Hepatocyte (in vitro differentiated cells): ENCODE data around the gene SEC23IP. TPM values are rescaled to one million over a fixed set of nuclear protein-coding genes. Genes with fewer than 3 reads are reported as not detected.

Source experiments
- DNase-seq: peaks from one replicate; pipeline ENCODE4 v3.0.0-alpha.2; 2016; ENCODE audit warnings: low spot score
- H2AFZ ChIP-seq: fragments of 200-600 bp; sonication (generic); 2 replicates; pipeline ENCODE4 v1.6.0; 2016; ENCODE audit warnings: antibody characterized with exemption, mild to moderate bottlenecking
- H3K27ac ChIP-seq: fragments of 200-600 bp; sonication (generic); 2 replicates; pipeline ENCODE4 v1.5.1; 2016; ENCODE audit warnings: mild to moderate bottlenecking
- H3K27me3 ChIP-seq: fragments of 200-600 bp; sonication (generic); 2 replicates; pipeline ENCODE4 v1.6.1; 2016
- H3K36me3 ChIP-seq: fragments of 200-600 bp; sonication (generic); replicated peaks from 2 replicates; pipeline ENCODE4 v1.5.1; 2016; ENCODE audit warnings: low read depth; ENCODE audit not compliant: insufficient read depth
- H3K4me1 ChIP-seq: fragments of 200-600 bp; sonication (generic); 2 replicates; pipeline ENCODE4 v1.5.1; 2016; ENCODE audit warnings: mild to moderate bottlenecking, moderate library complexity; ENCODE audit not compliant: insufficient read depth
- H3K4me2 ChIP-seq: fragments of 200-600 bp; sonication (generic); 2 replicates; pipeline ENCODE4 v1.6.0; 2016
- H3K4me3 ChIP-seq: fragments of 200-600 bp; sonication (generic); 2 replicates; pipeline ENCODE4 v1.5.1; 2016; ENCODE audit warnings: mild to moderate bottlenecking
- H3K79me2 ChIP-seq: fragments of 200-600 bp; sonication (generic); 2 replicates; pipeline ENCODE4 v1.6.0; 2017; ENCODE audit warnings: mild to moderate bottlenecking
- H3K9me2 ChIP-seq: fragments of 200-600 bp; sonication (generic); replicated peaks from 2 replicates; pipeline ENCODE4 v1.6.0; 2017; ENCODE audit warnings: mild to moderate bottlenecking; ENCODE audit not compliant: insufficient read depth
- H3K9me3 ChIP-seq: fragments of 200-600 bp; sonication (generic); 2 replicates; pipeline ENCODE4 v1.5.1; 2016; ENCODE audit warnings: low read depth, mild to moderate bottlenecking
- H4K20me1 ChIP-seq: fragments of 200-600 bp; sonication (generic); 2 replicates; pipeline ENCODE4 v1.6.0; 2016; ENCODE audit warnings: mild to moderate bottlenecking; ENCODE audit not compliant: insufficient read depth, poor library complexity, severe bottlenecking
- EZH2 ChIP-seq: fragments of 200-600 bp; sonication (generic); IDR thresholded peaks from 2 replicates; pipeline ENCODE4 v1.6.1; 2016; ENCODE audit warnings: antibody characterized with exemption, mild to moderate bottlenecking, borderline replicate concordance
- EZH2phosphoT487 ChIP-seq: fragments of 200-600 bp; sonication (generic); IDR thresholded peaks from one replicate; pipeline ENCODE4 v1.6.1; 2018; ENCODE audit warnings: antibody characterized with exemption, mild to moderate bottlenecking, low read depth, moderate library complexity; ENCODE audit not compliant: unreplicated experiment, severe bottlenecking
- WGBS: methylation state at CpG from one replicate; pipeline ENCODE4 v1.1.6; 2016; ENCODE audit warnings: low lambda C conversion rate; ENCODE audit errors: missing lambda C conversion rate; 5-methylcytosine and 5-hydroxymethylcytosine counted together
- polyA plus RNA-seq: library from polyadenylated mRNA; unstranded; fragments of >200 nt; fragmentation: Nextera tagmentation; extraction: Ambion mirVana; gene quantifications from 2 replicates; pipeline ENCODE4 v1.2.1, GENCODE V29; 2016
- total RNA-seq: library from RNA; depleted of rRNA; stranded (reverse); fragments of >200 nt; gene quantifications from 2 replicates; pipeline ENCODE4 v1.2.3, GENCODE V29; 2014
- TF ChIP-seq, protein P1 (sequence below): fragments of 200-600 bp; sonication (generic); IDR thresholded peaks from 2 replicates; pipeline ENCODE4 v1.5.1; 2016; ENCODE audit warnings: antibody characterized with exemption, mild to moderate bottlenecking; ENCODE audit not compliant: poor library complexity

Gene SEC23IP
- total and polyA plus RNA-seq, 2 experiments from 2014 or later: 27.4 to 39.9 TPM

DNA sequence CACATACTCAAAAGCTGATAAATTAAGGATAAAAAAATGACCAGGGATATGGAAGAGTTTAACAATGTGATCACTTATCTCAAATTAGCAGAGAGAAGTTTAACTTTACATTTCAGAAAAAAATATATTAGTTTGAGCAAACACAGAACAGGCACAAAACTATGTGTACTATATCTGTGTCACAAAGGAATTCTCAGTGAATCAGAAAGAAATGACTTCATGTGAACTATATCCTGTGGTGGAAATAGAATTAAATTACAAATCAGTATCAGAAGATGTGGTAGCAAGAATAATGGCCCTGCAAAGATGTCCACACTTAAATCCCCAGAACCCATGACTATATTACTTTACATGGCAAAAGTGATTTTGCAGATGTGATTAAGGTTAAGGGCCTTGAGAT, 70.3 kb downstream of the SEC23IP start:
- Histone ChIP-seq H3K9me2 (no peaks in the 10 kb centered on the region), H3K4me3 (no peak overlapping the region), H4K20me1 (no peaks in the 10 kb centered on the region), H3K9me3 (no peaks in the 10 kb centered on the region), H3K4me2 (no peak overlapping the region), H3K4me1 (no peaks in the 10 kb centered on the region), H3K27ac (no peak overlapping the region), H2AFZ (no peak overlapping the region), H3K36me3 (no peaks in the 10 kb centered on the region), H3K27me3 (no peaks in the 10 kb centered on the region), H3K79me2 (no peaks in the 10 kb centered on the region)
- no peak for DNase-seq
- TF ChIP-seq EZH2 (no peak), EZH2phosphoT487 (no peak)
- TF ChIP-seq, protein P1, sequence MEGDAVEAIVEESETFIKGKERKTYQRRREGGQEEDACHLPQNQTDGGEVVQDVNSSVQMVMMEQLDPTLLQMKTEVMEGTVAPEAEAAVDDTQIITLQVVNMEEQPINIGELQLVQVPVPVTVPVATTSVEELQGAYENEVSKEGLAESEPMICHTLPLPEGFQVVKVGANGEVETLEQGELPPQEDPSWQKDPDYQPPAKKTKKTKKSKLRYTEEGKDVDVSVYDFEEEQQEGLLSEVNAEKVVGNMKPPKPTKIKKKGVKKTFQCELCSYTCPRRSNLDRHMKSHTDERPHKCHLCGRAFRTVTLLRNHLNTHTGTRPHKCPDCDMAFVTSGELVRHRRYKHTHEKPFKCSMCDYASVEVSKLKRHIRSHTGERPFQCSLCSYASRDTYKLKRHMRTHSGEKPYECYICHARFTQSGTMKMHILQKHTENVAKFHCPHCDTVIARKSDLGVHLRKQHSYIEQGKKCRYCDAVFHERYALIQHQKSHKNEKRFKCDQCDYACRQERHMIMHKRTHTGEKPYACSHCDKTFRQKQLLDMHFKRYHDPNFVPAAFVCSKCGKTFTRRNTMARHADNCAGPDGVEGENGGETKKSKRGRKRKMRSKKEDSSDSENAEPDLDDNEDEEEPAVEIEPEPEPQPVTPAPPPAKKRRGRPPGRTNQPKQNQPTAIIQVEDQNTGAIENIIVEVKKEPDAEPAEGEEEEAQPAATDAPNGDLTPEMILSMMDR: no peak

DNA sequence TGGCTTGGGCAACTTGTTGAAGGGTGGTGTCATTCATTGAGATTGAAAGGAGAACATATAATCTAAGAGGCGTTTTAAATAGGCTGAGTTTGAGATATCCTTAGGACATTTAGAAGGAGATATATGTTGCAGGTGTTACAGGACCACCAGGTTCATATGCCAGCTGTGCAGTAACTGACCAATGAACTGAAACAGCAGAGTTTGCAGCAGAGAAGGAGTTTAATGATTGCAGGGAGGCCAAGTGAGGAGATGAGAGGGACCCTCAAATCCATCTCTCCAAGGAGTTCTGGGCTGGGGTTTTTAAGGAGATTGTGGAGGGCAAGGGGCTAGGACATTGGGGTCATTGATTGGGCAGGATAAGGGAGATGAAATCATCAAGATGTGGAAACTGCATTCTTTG, 74.5 kb downstream of the SEC23IP start:
- no peak overlapping the region for H3K4me3 ChIP-seq
- no peaks in the 10 kb centered on the region for H3K36me3 ChIP-seq
- TF ChIP-seq EZH2phosphoT487 (no peak), EZH2 (no peak)
- no peak overlapping the region for H3K27ac ChIP-seq
- H3K4me1 ChIP-seq: no peaks in the 10 kb centered on the region
- no peak overlapping the region for H3K4me2 ChIP-seq
- H3K27me3 ChIP-seq: no peaks in the 10 kb centered on the region
- no peaks in the 10 kb centered on the region for H3K9me2 ChIP-seq
- H3K79me2 ChIP-seq: no peaks in the 10 kb centered on the region
- no peaks in the 10 kb centered on the region for H3K9me3 ChIP-seq
- DNase-seq: no peak
- 88% methylated on average over 1 of the region's 1 CpG for WGBS
- no peak overlapping the region for H2AFZ ChIP-seq
- no peaks in the 10 kb centered on the region for H4K20me1 ChIP-seq

- Histone ChIP-seq H3K36me3 (no peaks in the 10 kb centered on the region), H3K9me2 (no peaks in the 10 kb centered on the region), H3K27me3 (no peaks in the 10 kb centered on the region), H3K4me2 (no peak overlapping the region), H3K79me2 (no peaks in the 10 kb centered on the region), H4K20me1 (no peaks in the 10 kb centered on the region), H3K9me3 (no peaks in the 10 kb centered on the region), H3K27ac (no peak overlapping the region), H3K4me3 (no peak overlapping the region), H2AFZ (no peak overlapping the region), H3K4me1 (no peaks in the 10 kb centered on the region)
- WGBS: 62% methylated on average over 1 of the region's 1 CpG
- DNase-seq: no peak
- TF ChIP-seq, protein P1: no peak
- TF ChIP-seq EZH2phosphoT487 (no peak), EZH2 (no peak)
Measured at GRCh38 chr10:119969609-119970008, 77.1 kb downstream of the SEC23IP start.

DNA sequence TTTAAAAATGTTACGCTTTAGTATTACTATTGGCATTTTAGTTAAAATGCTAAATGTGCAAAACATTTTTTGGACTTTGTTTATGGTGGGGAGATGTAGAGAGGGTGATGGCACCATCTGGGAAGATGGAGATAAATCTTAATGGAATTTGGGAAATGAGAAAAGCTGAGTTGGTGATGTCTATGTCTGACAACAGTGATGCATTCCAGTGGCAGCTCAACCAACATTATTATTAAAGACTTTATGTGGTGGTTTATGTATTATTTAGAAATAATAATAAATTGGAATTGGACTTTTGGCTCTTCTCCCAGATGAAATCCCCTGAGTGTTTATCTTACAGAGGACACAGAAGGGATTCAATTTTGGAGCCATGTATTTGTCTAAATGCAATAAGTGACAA, 77.6 kb downstream of the SEC23IP start:
- H3K79me2 ChIP-seq: no peaks in the 10 kb centered on the region
- WGBS: 91% methylated on average over 1 of the region's 1 CpG
- H3K4me3 ChIP-seq: no peak overlapping the region
- H3K4me2 ChIP-seq: no peak overlapping the region
- H4K20me1 ChIP-seq: no peaks in the 10 kb centered on the region
- DNase-seq: no peak
- H3K9me3 ChIP-seq: no peaks in the 10 kb centered on the region
- no peaks in the 10 kb centered on the region for H3K4me1 ChIP-seq
- no peaks in the 10 kb centered on the region for H3K27me3 ChIP-seq
- H3K9me2 ChIP-seq: no peaks in the 10 kb centered on the region
- H3K27ac ChIP-seq: no peak overlapping the region
- TF ChIP-seq, protein P1: no peak
- no peak for TF ChIP-seq EZH2phosphoT487
- TF ChIP-seq EZH2: no peak
- H2AFZ ChIP-seq: no peak overlapping the region
- H3K36me3 ChIP-seq: no peaks in the 10 kb centered on the region
